HG02938 (cell line): ENCODE data around the gene TOR2A.

Source experiments
- ATAC-seq: cut with Tn5 transposase; IDR thresholded peaks from one replicate; pipeline ENCODE4 v1.9.1; 2021; ENCODE audit warnings: mild to moderate bottlenecking, moderate library complexity; ENCODE audit not compliant: unreplicated experiment

Gene TOR2A

GRCh38 chr9:127744398-127745110, 9.5 kb upstream of the TOR2A start:
- ATAC-seq: no peak

- no peak for ATAC-seq
Measured at GRCh38 chr9:127742435-127743088, 7.5 kb upstream of the TOR2A start.

- ATAC-seq: no peak
Measured at GRCh38 chr9:127741831-127742434, 6.8 kb upstream of the TOR2A start.

GRCh38 chr9:127739614-127740330, 4.7 kb upstream of the TOR2A start:
- no peak for ATAC-seq

GRCh38 chr9:127738666-127739065, 3.6 kb upstream of the TOR2A start:
- ATAC-seq: no peak

GRCh38 chr9:127735530-127736185, 564 bp upstream of the TOR2A start:
- ATAC-seq: no peak

- ATAC-seq: no peak
Measured at GRCh38 chr9:127734247-127734746, 797 bp downstream of the TOR2A start.

- no peak for ATAC-seq
Measured at GRCh38 chr9:127733614-127734013, 1.5 kb downstream of the TOR2A start.

- no peak for ATAC-seq
Measured at GRCh38 chr9:127732444-127732843, 2.6 kb downstream of the TOR2A start.

- no peak for ATAC-seq
Measured at GRCh38 chr9:127731938-127732337, 3.2 kb downstream of the TOR2A start.

GRCh38 chr9:127730799-127731410, 4.2 kb downstream of the TOR2A start:
- no peak for ATAC-seq

- ATAC-seq: no peak
Measured at GRCh38 chr9:127730262-127730661, 4.8 kb downstream of the TOR2A start.

- no peak for ATAC-seq
Measured at GRCh38 chr9:127729522-127730256, 5.4 kb downstream of the TOR2A start.

- no peak for ATAC-seq
Measured at GRCh38 chr9:127728808-127729207, 6.3 kb downstream of the TOR2A start.

GRCh38 chr9:127726871-127727270, 8.2 kb downstream of the TOR2A start:
- no peak for ATAC-seq

GRCh38 chr9:127724012-127724411, 11.1 kb downstream of the TOR2A start:
- no peak for ATAC-seq

- ATAC-seq: no peak
Measured at GRCh38 chr9:127723444-127723843, 11.7 kb downstream of the TOR2A start.

- ATAC-seq: no peak
Measured at GRCh38 chr9:127723013-127723412, 12.1 kb downstream of the TOR2A start.

- ATAC-seq: no peak
Measured at GRCh38 chr9:127722055-127722745, 12.9 kb downstream of the TOR2A start.
